Globus pallidus (tissue), 1 donor: ENCODE data around the gene KIF3C.

Source experiments
- DNase-seq: peaks from one replicate; pipeline ENCODE4 v3.0.0-alpha.2; 2015; ENCODE audit warnings: low spot score

The KIF3C gene

DNA sequence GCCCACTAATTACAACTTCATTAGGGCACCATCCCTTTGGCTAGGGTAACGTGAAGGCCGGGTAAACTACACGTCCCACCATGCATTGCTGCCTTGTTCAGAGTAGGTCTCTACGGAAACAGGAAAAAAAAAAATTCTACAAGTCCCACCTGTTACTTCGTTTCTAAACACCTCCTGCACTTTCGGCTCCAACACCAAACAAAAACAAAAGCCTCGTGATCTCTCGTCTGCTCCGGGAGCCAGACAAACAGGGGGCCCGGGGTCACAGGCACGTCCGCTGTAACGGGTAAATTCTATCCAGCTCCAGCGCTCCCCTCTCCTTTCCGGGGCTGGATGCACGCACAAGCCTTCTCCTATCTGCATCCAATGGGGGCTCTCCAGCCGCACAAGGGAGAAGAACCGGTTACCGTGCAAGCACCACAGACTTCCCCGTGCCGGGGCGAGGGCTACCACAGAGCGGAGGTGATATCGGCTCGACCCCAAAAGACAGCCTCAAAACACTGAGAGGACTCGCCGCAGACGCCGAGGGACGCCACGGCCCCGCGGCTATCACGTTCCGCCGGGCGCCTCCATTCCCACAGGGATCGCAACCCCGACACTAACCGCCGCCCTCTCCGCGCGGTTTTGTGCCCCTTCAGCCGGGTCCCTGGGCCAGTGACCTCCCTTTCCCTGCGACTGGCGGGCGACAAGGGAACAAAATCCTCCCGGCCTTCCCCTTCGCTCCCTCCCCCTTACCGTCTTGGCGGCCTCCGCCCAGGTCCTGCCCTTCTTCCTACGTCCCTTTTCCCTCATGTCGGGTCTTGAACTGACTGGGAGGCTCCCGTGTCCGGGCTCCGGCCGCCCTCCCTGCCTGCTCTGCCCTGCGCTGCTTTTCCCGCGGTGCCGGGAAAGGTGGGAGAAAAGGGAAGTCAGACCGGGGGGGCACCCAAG is 104.6 kb downstream of the KIF3C start:
- peak; percentile 63 for DNase-seq
